Skeletal muscle satellite cell (primary cell): Measurements from ENCODE around the gene AMIGO2.
A peak's percentile ranks its signal among the peaks of the same experiment; 100 is the strongest.

ENCODE experiments used
- H3K27me3 ChIP-seq: 2 replicates; pipeline ENCODE4 v1.7.0; 2013; ENCODE audit warnings: low read length; ENCODE audit not compliant: control insufficient read depth, insufficient read depth
- H3K36me3 ChIP-seq: 2 replicates; pipeline ENCODE4 v1.7.0; 2013; ENCODE audit warnings: mild to moderate bottlenecking, control low read depth, low read length; ENCODE audit not compliant: insufficient read depth
- H3K4me1 ChIP-seq: 2 replicates; pipeline ENCODE4 v1.7.0; 2013; ENCODE audit warnings: low read length; ENCODE audit not compliant: control insufficient read depth, insufficient read depth
- H3K4me2 ChIP-seq: 2 replicates; pipeline ENCODE4 v1.7.0; 2013; ENCODE audit warnings: mild to moderate bottlenecking, low read length
- H3K4me3 ChIP-seq: 2 replicates; pipeline ENCODE4 v1.7.0; 2013; ENCODE audit warnings: low read length
- H3K9ac ChIP-seq: 2 replicates; pipeline ENCODE4 v1.7.0; 2013; ENCODE audit warnings: mild to moderate bottlenecking, low read depth, low read length, moderate library complexity
- H3K9me3 ChIP-seq: replicated peaks from 2 replicates; pipeline ENCODE4 v1.7.0; 2013; ENCODE audit warnings: mild to moderate bottlenecking, control low read depth, low read length

Gene AMIGO2

GRCh38 chr12:47080725-47081502 is 1.2 kb upstream of the AMIGO2 start:
- peak overlapping the region; percentile 95 for H3K4me2 ChIP-seq
- H3K4me1 ChIP-seq = peaks cover 76% of the 10 kb centered on the region

GRCh38 chr12:47079981-47080724 is 394 bp upstream of the AMIGO2 start:
- H3K4me2 ChIP-seq = peak overlapping the region; percentile 95
- H3K36me3 ChIP-seq = peaks cover 7% of the 10 kb centered on the region
- H3K27me3 ChIP-seq = no peaks in the 10 kb centered on the region
- H3K9me3 ChIP-seq = no peaks in the 10 kb centered on the region
- peak overlapping the region; percentile 94 for H3K9ac ChIP-seq
- H3K4me1 ChIP-seq = peaks cover 73% of the 10 kb centered on the region
- H3K4me3 ChIP-seq = peak overlapping the region; percentile 87

More at GRCh38 chr12:47080725-47081502, 1.2 kb upstream of the AMIGO2 start:
- peak overlapping the region; percentile 94 for H3K9ac ChIP-seq
- H3K4me3 ChIP-seq = peak overlapping the region; percentile 87
- no peaks in the 10 kb centered on the region for H3K9me3 ChIP-seq
- H3K36me3 ChIP-seq = peaks cover 7% of the 10 kb centered on the region
- no peaks in the 10 kb centered on the region for H3K27me3 ChIP-seq

GRCh38 chr12:47078733-47079467 is 859 bp downstream of the AMIGO2 start:
- Histone ChIP-seq H3K9ac (peak overlapping the region; percentile 94), H3K4me2 (peak overlapping the region; percentile 95), H3K27me3 (no peaks in the 10 kb centered on the region), H3K9me3 (no peaks in the 10 kb centered on the region), H3K36me3 (peaks cover 7% of the 10 kb centered on the region), H3K4me3 (peak overlapping the region; percentile 87), H3K4me1 (peaks cover 60% of the 10 kb centered on the region)

- peak overlapping the region; percentile 94 for H3K9ac ChIP-seq
- peak overlapping the region; percentile 95 for H3K4me2 ChIP-seq
- peaks cover 52% of the 10 kb centered on the region for H3K4me1 ChIP-seq
- H3K4me3 ChIP-seq = peak overlapping the region; percentile 87
- H3K27me3 ChIP-seq = no peaks in the 10 kb centered on the region
- peaks cover 7% of the 10 kb centered on the region for H3K36me3 ChIP-seq
- H3K9me3 ChIP-seq = no peaks in the 10 kb centered on the region
Observed at GRCh38 chr12:47078086-47078395, 1.7 kb downstream of the AMIGO2 start.

GRCh38 chr12:47077206-47078085 is 2.3 kb downstream of the AMIGO2 start:
- Histone ChIP-seq H3K36me3 (peaks cover 7% of the 10 kb centered on the region), H3K9me3 (no peaks in the 10 kb centered on the region), H3K27me3 (no peaks in the 10 kb centered on the region), H3K4me1 (peaks cover 46% of the 10 kb centered on the region), H3K4me3 (peak overlapping the region; percentile 87), H3K9ac (peak overlapping the region; percentile 94), H3K4me2 (peak overlapping the region; percentile 95)

GRCh38 chr12:47075192-47076084 is 4.3 kb downstream of the AMIGO2 start:
- H3K4me1 ChIP-seq = peaks cover 30% of the 10 kb centered on the region
- no peaks in the 10 kb centered on the region for H3K27me3 ChIP-seq
- H3K36me3 ChIP-seq = peaks cover 7% of the 10 kb centered on the region
- H3K9me3 ChIP-seq = no peaks in the 10 kb centered on the region
- H3K9ac ChIP-seq = no peak overlapping the region
- no peak overlapping the region for H3K4me3 ChIP-seq
- H3K4me2 ChIP-seq = peak overlapping the region; percentile 95

GRCh38 chr12:47074757-47075156 is 5.0 kb downstream of the AMIGO2 start:
- H3K4me3 ChIP-seq = no peak overlapping the region
- H3K4me1 ChIP-seq = peaks cover 30% of the 10 kb centered on the region
- no peaks in the 10 kb centered on the region for H3K27me3 ChIP-seq
- no peak overlapping the region for H3K9ac ChIP-seq
- no peak overlapping the region for H3K4me2 ChIP-seq
- no peaks in the 10 kb centered on the region for H3K9me3 ChIP-seq
- peaks cover 7% of the 10 kb centered on the region for H3K36me3 ChIP-seq

- peaks cover 30% of the 10 kb centered on the region for H3K4me1 ChIP-seq
- no peak overlapping the region for H3K4me3 ChIP-seq
- no peak overlapping the region for H3K4me2 ChIP-seq
- H3K36me3 ChIP-seq = peaks cover 7% of the 10 kb centered on the region
- no peaks in the 10 kb centered on the region for H3K27me3 ChIP-seq
- no peak overlapping the region for H3K9ac ChIP-seq
- no peaks in the 10 kb centered on the region for H3K9me3 ChIP-seq
Observed at GRCh38 chr12:47073951-47074350, 5.8 kb downstream of the AMIGO2 start.

GRCh38 chr12:47071241-47071852 is 8.4 kb downstream of the AMIGO2 start:
- H3K36me3 ChIP-seq = no peaks in the 10 kb centered on the region
- H3K4me1 ChIP-seq = peaks cover 8% of the 10 kb centered on the region
- no peak overlapping the region for H3K4me2 ChIP-seq
- H3K27me3 ChIP-seq = no peaks in the 10 kb centered on the region
- no peaks in the 10 kb centered on the region for H3K9me3 ChIP-seq
- H3K4me3 ChIP-seq = no peak overlapping the region
- no peak overlapping the region for H3K9ac ChIP-seq

GRCh38 chr12:47070310-47070709 is 9.4 kb downstream of the AMIGO2 start:
- no peaks in the 10 kb centered on the region for H3K27me3 ChIP-seq
- no peaks in the 10 kb centered on the region for H3K36me3 ChIP-seq
- no peaks in the 10 kb centered on the region for H3K4me1 ChIP-seq
- H3K9ac ChIP-seq = no peak overlapping the region
- no peak overlapping the region for H3K4me3 ChIP-seq
- no peaks in the 10 kb centered on the region for H3K9me3 ChIP-seq
- no peak overlapping the region for H3K4me2 ChIP-seq
